ENCODE measurements around the gene TULP1.
"Not testable (repeated sequence)": the region's sequence is repeated elsewhere in the genome, so short reads cannot be mapped to it uniquely, and the experiment has no call there.

TULP1 gene

GRCh38 chr6:35512740-35513139 lies at the start of gene TULP1:
TULP1 (minus strand) TSS chr6:35512896; CDS start chr6:35512858, 38 bp downstream.
- DNase-seq = no peak

- no peak for DNase-seq
Observed at GRCh38 chr6:35562060-35562459, 49.4 kb upstream of the TULP1 start.

GRCh38 chr6:35561113-35561512 lies 48.4 kb upstream of the TULP1 start:
- DNase-seq = no peak

- DNase-seq = no peak
Observed at GRCh38 chr6:35558571-35558970, 45.9 kb upstream of the TULP1 start.

- DNase-seq = no peak
Observed at GRCh38 chr6:35557239-35557638, 44.5 kb upstream of the TULP1 start.

GRCh38 chr6:35554811-35555210 lies 42.1 kb upstream of the TULP1 start:
- DNase-seq = no peak

GRCh38 chr6:35553315-35553714 lies 40.6 kb upstream of the TULP1 start:
- no peak for DNase-seq

- no peak for DNase-seq
Observed at GRCh38 chr6:35552285-35552917, 39.7 kb upstream of the TULP1 start.

- no peak for DNase-seq
Observed at GRCh38 chr6:35550437-35550836, 37.7 kb upstream of the TULP1 start.

- no peak for DNase-seq
Observed at GRCh38 chr6:35547676-35548075, 35.0 kb upstream of the TULP1 start.

GRCh38 chr6:35544769-35545361 lies 32.2 kb upstream of the TULP1 start:
- DNase-seq = no peak

GRCh38 chr6:35543459-35544193 lies 30.9 kb upstream of the TULP1 start:
- DNase-seq = no peak

GRCh38 chr6:35541836-35542235 lies 29.1 kb upstream of the TULP1 start:
- no peak for DNase-seq

GRCh38 chr6:35539223-35539622 lies 26.5 kb upstream of the TULP1 start:
- no peak for DNase-seq

GRCh38 chr6:35535847-35536246 lies 23.2 kb upstream of the TULP1 start:
- not testable (repeated sequence) for DNase-seq

- no peak for DNase-seq
Observed at GRCh38 chr6:35534407-35535170, 21.9 kb upstream of the TULP1 start.

- DNase-seq = no peak
Observed at GRCh38 chr6:35533981-35534380, 21.3 kb upstream of the TULP1 start.

- no peak for DNase-seq
Observed at GRCh38 chr6:35532126-35532525, 19.4 kb upstream of the TULP1 start.

GRCh38 chr6:35524380-35525020 lies 11.8 kb upstream of the TULP1 start:
- DNase-seq = no peak

- peak in 48 of 58 donors; percentile 1 to 61 (median 28) for DNase-seq
Observed at GRCh38 chr6:35522660-35523658, 10.3 kb upstream of the TULP1 start.

Data from anterior cingulate cortex (tissue), 58 donors.